GM19395 (cell line): Measurements from ENCODE around the gene CA10.

Experiments used
- ATAC-seq: cut with Tn5 transposase; IDR thresholded peaks from one replicate; pipeline ENCODE4 v1.9.1; 2021; ENCODE audit warnings: mild to moderate bottlenecking, moderate library complexity; ENCODE audit not compliant: unreplicated experiment

The CA10 gene

GRCh38 chr17:51890710-51891109, 267.8 kb downstream of the CA10 start:
- ATAC-seq: no peak

GRCh38 chr17:51888816-51889215, 269.7 kb downstream of the CA10 start:
- ATAC-seq: no peak

DNA sequence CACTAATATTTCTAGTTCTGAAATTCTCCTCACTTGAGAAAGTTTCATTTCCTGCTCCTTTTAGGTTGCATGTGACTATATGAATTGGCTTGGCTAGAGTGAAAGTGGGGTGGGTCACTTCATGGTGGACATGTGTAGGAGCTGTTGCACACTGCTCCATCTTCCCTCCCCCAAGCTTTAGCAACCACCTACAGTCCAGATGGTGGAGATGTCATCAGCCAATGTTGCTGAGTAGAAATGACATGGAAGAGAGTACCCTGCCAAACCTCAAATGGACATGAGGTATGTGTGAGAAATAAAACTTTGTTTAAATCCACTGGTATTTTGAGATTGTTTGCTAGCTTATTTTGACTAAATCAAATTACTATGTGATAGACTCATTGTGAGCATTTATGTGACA, 281.5 kb downstream of the CA10 start:
- ATAC-seq: no peak

GRCh38 chr17:51873302-51873701, 285.2 kb downstream of the CA10 start:
- ATAC-seq: no peak

GRCh38 chr17:51869387-51869786, 289.1 kb downstream of the CA10 start:
- no peak for ATAC-seq

- peak; percentile 58 for ATAC-seq
Measured at GRCh38 chr17:51860954-51861561, 297.5 kb downstream of the CA10 start.

GRCh38 chr17:51857052-51857597, 301.4 kb downstream of the CA10 start:
- no peak for ATAC-seq

- ATAC-seq: no peak
Measured at GRCh38 chr17:51855806-51856205, 302.7 kb downstream of the CA10 start.

DNA sequence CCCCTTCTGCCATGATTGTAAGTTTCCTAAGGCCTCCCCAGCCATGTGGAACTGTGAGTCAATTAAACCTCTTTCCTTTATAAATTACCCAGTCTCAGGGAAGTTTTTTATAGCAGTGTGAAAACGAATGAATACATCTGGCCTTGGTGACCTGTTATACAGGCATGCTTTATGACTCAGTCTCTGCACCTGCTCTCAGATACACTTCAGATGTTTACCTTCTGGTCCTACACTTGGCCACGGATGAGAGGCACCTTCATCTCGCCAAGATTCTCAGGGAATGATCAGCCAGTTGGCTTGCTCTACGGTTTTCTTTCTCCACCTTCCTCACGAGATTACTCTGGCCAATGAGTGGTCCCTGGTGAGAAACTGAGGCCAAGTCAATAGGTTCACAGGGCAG, 304.7 kb downstream of the CA10 start:
- no peak for ATAC-seq

- ATAC-seq: no peak
Measured at GRCh38 chr17:51852603-51853002, 305.9 kb downstream of the CA10 start.

DNA sequence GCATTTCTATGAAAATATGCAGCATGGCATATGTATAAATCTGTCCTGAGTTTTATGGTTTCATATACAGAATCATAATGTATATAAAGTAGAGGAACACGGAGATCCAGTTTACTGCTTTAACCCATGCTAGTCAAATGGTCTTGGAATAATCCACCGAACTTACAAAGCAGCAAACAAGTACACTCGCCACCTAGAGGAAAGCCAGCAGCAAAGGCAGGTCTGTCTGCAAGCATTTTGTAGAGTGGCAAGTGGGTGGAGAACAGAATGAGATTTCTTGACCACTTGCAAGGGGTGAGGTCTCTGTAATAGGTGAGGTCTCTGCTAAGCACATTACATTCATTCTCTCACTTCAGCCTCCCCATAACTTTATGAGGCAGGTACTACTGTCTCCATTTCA, 308.3 kb downstream of the CA10 start:
- no peak for ATAC-seq

- ATAC-seq: no peak
Measured at GRCh38 chr17:51848451-51848850, 310.1 kb downstream of the CA10 start.

DNA sequence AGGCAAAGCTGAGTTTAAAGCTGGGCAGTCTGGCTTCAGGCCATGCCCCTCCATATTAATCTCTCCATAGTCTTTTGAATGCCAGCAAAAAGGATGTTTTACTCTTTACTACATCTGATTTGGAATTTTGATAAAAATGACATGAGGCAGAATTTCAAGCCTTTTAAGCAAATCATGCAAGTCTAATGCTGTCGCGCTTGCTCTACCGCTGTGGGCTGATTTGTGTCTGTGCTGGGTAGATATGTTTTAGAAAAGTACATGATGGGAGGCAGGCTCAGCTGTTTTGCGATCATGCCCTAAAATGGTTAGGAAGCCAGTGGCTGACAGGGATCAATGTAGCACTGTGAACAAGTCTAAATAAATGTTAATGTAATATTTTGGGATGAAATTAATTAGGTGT, 311.9 kb downstream of the CA10 start:
- ATAC-seq: no peak

- ATAC-seq: no peak
Measured at GRCh38 chr17:51845776-51846175, 312.7 kb downstream of the CA10 start.

DNA sequence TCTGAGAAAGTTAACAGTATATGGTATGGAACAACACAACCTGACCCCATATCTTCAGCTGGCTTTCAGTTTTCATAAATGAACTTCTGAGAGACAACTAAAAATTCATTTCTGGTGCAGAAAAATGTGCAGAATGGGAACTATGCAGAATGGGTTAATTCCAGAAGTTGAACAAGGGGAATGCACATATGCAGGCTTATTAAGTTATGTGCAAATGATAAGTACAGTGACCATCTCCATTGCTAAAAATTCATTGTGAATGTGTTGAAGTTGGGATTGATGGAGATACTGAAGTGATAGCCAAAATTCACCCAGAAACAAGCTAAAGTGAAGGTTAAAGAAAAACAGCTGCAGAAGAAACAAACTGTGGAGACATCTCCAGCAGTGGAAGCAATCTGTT, 315.8 kb downstream of the CA10 start:
- ATAC-seq: no peak

DNA sequence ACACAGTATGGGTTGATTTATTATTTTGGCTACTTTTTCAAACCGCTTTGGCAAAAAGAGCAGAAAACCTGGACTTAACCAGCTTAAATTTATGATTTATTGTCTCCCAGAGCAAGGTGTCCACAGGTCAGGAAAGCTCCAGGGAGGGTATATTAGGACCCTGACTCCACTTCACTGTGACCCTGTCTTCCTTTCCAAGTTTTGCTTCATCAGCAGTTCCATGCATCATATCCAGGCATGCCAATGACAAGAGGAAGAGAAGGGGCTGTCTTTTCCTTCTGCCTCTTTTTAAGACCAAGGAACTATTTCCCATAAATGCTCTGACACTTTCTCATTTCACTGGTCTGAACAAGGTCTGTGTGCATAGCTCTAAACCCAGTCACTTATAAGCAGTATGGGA, 316.8 kb downstream of the CA10 start:
- ATAC-seq: no peak

DNA sequence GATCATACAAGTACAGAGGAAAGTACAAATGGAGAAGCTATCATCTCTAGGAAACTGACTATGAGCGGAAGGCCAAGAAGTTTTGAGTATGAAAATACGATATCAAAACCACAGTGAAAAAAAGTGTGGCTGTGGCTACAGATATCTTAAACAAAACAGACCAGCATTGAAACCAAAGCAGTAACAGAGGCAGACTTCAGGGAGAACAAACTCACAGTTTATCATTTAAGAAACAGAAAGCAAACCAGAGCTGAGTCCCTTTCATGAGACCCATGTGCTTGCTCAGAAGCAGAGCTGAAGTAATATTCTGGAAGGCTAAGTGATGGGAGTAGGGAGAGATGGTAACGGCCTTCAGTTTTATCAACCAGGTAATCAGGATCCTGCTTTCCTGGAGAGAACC, 317.8 kb downstream of the CA10 start:
- no peak for ATAC-seq

DNA sequence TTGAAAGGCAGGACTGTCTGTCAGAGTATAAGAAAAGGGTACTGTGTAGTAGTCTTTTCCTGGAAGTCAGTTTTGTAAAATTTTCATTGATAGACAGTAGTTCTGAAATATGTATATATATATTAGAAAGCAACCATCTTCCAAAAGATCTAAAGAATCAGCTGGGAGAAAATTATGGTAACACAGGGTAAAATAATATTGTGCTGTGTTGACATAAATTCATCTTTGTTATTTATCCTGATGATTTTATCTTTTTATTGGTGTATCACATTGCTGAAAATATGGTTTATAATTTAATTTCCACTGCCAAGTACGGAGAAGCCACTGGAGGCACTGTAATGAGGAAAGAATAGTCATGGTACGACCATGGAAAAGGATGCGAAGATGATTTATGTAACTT, 324.9 kb downstream of the CA10 start:
- no peak for ATAC-seq

DNA sequence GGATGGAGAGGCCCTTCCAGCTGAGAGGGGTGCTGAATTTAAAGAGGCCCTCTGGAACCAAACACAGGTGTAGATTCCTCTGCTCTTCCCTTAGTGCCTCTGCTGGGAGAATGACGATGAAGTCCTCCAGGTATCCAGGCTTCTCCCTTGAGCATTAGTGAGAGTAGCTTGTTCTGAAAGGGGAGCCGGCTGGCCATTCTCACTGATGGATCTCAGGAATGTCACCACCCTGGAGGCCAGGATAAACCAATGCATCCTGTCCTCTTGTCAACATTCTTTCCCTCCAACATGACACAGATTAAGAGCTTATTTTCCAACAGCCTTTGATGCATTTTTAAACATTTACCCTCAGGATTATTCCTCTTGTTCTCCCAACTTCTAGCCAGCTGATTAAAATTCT, 325.5 kb downstream of the CA10 start:
- no peak for ATAC-seq

DNA sequence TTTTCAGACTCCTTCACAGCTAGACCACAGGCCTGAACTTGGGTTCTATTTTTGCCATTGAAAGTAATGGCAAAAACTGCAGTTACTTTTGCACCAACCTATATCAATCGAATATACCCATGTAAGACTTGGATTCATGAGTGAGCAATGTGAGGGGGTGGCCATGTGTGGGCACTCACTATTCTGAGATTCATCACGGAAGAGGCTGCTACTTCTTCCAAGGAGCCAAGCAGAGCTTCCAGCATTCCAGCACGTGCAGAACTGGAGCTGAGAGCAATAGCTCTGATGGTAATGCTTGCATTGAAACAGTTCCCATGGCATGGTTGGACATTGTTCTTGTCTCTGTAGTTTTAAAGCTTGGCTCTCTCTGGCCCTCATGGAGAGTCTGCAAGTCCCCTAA, 327.6 kb downstream of the CA10 start:
- ATAC-seq: no peak

- no peak for ATAC-seq
Measured at GRCh38 chr17:51830451-51830850, 328.1 kb downstream of the CA10 start.

- ATAC-seq: no peak
Measured at GRCh38 chr17:51828901-51829300, 329.6 kb downstream of the CA10 start.

DNA sequence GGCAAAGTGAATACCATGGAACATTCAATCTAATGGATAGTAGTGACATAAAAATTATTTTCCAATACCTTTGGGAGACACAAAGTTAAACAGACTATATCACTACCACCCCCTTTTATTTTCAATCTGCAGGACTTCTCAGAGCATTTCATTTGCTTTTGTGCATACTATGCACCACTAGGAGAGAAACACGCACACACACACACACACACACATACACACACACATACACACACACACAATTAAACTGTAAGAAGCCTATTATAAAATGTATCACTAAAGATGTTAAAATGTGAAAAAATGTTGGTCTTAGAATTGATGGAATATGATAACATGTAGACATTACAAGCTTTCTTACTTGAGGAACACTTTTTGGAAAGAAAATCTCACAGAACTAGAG, 331.4 kb downstream of the CA10 start:
- no peak for ATAC-seq
